Fibroblast of pulmonary artery (primary cell): ENCODE results near the gene PIEZO1.
A peak's percentile ranks its signal among the peaks of the same experiment; 100 is the strongest.
"Not testable (repeated sequence)": the region's sequence is repeated elsewhere in the genome, so short reads cannot be mapped to it uniquely, and the experiment has no call there.

Experiments used
- DNase-seq: peaks from one replicate; pipeline ENCODE4 v3.0.0-alpha.2; 2010; ENCODE audit warnings: low read depth
- H3K4me3 ChIP-seq: replicated peaks from 2 replicates; pipeline ENCODE4 v1.5.1; 2011; ENCODE audit warnings: low read depth, mild to moderate bottlenecking, control low read depth, low read length, moderate library complexity
- CTCF ChIP-seq: IDR thresholded peaks from 2 replicates; pipeline ENCODE4 v1.5.1; 2011; ENCODE audit warnings: mild to moderate bottlenecking, control low read depth, low read length, inconsistent platforms; ENCODE audit errors: missing control alignments

Gene PIEZO1

DNA sequence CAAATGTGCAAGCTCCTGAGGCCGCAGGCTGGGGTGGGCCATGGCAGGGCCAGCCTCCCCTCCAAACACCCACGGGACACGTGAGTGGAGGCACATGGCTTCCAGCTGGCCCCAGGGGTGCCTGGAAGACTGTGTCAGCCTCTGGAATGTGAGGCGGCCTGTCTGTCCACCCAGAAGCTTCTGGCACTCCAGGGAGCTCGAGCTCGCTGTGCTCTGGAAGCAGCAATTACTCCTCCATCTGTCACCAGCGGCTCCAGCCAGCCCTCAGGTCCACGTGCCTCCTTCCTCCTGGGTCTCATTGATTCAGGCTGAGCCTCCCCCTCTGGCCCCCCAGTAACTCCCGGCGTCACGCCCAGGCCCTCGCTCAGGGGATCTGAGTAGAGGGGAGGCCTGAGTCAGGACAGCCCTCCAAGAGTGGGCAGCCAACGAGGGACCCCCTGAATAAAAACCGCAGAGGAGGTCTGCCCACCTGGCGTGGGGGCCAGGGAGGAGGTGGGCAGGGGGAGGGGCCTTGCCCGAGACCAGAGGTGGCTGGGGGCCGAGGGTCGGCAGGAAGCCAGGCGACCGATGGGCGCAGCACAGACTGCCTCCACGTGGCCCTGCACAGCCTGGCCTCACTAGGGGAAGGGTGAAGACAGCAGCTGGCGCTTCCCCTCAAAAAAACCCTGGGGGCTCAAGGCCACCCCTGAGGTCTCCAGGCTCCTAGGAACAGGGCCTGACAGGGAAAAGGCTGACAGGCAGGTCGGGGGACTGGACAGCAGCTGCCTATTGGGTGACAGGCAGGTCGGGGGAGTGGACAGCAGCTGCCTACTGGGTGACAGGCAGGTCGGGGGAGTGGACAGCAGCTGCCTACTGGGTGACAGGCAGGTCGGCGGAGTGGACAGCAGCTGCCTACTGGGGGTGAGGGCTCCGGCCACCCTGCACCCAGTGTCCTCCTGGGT is 11.9 kb downstream of the PIEZO1 start:
- H3K4me3 ChIP-seq, result no peak overlapping the region
- no peak for TF ChIP-seq CTCF
- peak; percentile 78 for DNase-seq

DNA sequence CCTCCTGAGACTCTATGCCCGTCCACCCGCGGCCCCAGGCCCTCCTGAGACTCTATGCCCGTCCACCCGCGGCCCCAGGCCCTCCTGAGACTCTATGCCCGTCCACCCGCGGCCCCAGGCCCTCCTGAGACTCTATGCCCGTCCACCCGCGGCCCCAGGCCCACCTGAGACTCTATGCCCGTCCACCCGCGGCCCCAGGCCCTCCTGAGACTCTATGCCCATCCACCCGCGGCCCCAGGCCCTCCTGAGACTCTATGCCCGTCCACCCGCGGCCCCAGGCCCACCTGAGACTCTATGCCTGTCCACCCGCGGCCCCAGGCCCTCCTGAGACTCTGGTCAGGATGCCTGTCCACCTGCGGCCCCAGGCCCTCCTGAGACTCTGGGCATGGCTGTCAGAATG is 13.2 kb downstream of the PIEZO1 start:
- not testable (repeated sequence) for DNase-seq, H3K4me3 ChIP-seq

DNA sequence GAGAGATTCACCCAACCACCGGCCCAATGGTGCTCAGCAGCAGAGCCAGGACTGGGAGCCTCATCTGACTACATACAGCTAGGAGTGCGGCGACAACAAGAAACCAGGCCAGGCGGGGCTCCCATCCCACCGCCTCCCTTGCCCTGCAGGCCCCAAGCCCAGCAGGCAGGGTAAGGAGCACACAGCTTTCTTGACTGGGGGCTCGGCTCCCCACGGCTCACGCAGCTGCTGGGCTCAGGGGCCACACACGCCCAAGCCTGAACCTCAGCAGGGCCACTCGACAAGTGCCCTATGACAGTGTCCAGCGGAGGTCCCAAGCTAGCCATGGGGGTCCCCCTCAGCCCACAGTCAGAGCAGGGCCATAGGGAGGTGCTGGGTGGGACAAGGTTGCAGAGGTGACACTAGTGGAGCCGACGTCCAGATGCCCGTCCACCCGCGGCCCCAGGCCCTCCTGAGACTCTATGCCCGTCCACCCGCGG is 13.7 kb downstream of the PIEZO1 start:
- no peak for DNase-seq
- no peak for TF ChIP-seq CTCF
- H3K4me3 ChIP-seq, result no peak overlapping the region

GRCh38 chr16:88770461-88771293 is 14.3 kb downstream of the PIEZO1 start:
- no peak for TF ChIP-seq CTCF
- no peak overlapping the region for H3K4me3 ChIP-seq
- peak; percentile 56 for DNase-seq

- DNase-seq, result no peak
- no peak for TF ChIP-seq CTCF
- H3K4me3 ChIP-seq, result no peak overlapping the region
These were observed 15.2 kb downstream of the PIEZO1 start for GRCh38 chr16:88769617-88770460.

GRCh38 chr16:88768071-88768783 is 16.8 kb downstream of the PIEZO1 start:
- DNase-seq, result peak; percentile 75
- TF ChIP-seq CTCF, result no peak
- no peak overlapping the region for H3K4me3 ChIP-seq
